ENCODE results near the gene TBC1D12.
"Not testable (repeated sequence)": the region's sequence is repeated elsewhere in the genome, so short reads cannot be mapped to it uniquely, and the experiment has no call there.

The TBC1D12 gene

DNA sequence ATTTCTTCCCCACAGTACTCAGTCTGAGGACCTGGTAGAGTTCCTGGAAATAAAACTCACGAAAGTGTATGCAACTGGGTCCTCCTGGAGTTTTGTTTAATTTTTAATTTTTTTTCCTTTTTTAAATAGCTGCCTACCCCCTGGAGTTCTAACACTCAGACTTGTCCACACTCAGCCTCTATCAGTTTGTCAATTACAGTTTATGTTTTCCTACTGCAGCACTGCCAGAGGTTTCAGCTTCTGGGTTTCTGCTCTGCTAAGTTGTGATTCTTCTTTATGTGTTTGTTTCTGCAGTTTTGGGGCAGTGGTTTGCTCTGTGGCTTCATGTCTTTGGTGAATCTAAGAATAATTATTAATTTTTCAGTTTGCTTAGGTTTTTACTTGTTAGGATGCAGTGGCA, 59.2 kb downstream of the TBC1D12 start:
- FAIRE-seq = no peak

GRCh38 chr10:94462130-94462529, 59.8 kb downstream of the TBC1D12 start:
- no peak for FAIRE-seq

DNA sequence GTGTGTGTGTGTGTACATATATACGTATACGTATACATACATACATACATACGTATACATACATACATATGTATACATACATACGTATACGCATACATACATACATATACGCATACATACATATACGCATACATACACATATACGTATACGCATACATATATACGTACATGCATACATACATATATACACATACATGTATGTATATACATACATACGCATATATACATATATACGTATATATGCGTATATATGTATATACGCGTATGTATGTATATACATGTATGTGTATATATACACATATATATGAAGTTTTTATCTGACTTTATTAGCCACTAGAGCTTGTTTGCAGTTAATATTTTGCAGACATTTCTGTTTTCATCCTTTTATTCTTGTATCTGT, 63.3 kb downstream of the TBC1D12 start:
- FAIRE-seq = peak; percentile 25

- FAIRE-seq = no peak
These were observed 79.1 kb downstream of the TBC1D12 start for GRCh38 chr10:94481410-94481809.

GRCh38 chr10:94483970-94484369, 81.6 kb downstream of the TBC1D12 start:
- FAIRE-seq = no peak

DNA sequence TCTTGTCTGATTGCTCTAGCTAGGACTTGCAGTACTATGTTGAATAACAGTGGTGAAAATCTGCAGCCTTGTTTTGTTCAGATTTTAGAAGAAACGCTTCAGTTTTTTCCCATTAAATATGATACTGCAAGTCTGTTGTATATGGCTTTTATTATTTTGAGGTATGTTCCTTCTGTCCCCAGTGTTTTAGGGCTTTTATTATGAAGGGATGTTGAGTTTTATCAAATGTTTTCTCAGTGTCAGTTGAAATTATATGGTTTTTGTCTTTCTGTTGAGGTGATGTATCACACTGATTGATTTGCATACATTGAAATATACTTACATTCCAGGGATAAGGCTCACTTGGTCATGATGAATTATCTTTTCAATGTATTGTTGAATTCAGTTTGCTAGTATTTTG, 82.8 kb downstream of the TBC1D12 start:
- no peak for FAIRE-seq

DNA sequence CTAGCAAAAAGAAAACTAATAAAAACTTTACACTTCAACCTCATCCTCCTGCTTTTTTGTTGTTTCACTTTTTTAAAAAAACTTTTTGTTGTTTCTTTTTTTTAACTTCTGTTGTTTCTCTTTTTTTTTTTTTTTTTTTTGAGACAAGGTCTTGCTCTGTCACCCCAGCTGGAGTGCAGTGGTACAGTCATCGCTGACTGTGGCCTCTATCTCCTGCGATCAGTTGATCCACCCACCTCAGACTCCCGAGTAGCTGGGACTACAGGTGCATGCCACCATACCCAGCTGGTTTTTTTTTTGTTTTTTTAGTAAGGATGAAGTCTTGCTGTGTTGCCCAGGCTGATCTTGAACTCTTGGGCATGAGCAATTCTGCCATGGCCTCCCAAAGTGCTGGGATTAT, 85.2 kb downstream of the TBC1D12 start:
- FAIRE-seq = no peak

DNA sequence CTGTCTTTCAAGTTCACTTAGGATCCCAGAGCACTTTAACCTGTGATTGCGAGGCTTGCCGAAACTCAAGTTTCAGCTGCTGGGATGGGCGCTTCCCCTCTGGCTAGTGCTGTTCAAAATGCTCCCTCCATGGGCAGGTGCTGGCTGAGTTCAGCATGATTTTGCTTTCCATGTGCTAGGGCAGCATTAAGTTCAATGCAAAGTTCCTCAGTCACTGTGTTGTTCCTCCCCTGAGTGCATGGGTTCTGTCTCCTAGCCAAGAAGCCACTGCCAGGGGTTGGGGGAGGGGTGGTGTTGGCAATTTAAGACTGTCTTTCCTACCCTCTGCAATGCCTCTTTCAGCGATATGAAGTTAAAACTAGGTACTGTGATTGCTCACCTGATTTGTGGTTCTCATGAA, 86.8 kb downstream of the TBC1D12 start:
- no peak for FAIRE-seq

GRCh38 chr10:94489976-94490788, 87.8 kb downstream of the TBC1D12 start:
- FAIRE-seq = no peak

- FAIRE-seq = no peak
These were observed 88.4 kb downstream of the TBC1D12 start for GRCh38 chr10:94490789-94491039.

- FAIRE-seq = no peak
These were observed 91.1 kb downstream of the TBC1D12 start for GRCh38 chr10:94493463-94493862.

DNA sequence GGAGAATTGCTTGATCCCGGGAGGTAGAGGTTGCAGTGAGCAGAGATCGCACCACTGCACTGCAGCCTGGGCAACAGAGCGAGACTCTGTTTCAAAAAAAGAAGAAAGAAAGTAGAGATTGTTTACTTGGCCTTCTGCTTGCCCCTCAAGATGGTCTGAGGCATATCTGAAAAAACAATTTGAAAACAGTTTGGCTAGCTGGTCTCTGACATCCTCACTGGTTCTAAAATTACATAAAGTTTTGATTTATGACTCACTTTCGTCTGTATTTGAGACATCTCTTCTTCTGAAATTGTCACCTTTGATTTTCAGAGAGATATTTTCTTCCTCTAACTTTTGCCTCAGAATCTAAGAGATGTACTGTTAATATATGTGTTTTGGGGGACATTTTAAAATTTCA, 93.7 kb downstream of the TBC1D12 start:
- no peak for FAIRE-seq

DNA sequence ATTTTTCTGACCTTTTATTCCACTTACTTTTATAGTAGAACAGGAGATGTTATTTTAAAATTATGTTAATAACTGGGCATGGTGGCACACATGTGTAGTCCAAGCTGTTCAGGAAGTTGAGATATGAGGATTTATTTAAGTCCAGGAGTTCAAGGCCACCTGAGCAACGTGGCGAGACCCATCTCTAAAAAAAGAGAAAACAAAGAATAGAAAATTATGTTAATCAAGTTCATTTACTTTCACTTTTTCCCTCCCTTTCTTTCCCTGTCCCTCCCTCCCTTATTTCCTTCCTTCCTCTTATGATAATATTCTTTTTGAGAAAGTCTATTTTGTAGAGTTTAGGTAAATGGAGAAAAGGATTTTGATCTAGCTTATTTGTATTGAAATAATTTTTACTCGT, 94.3 kb downstream of the TBC1D12 start:
- no peak for FAIRE-seq

DNA sequence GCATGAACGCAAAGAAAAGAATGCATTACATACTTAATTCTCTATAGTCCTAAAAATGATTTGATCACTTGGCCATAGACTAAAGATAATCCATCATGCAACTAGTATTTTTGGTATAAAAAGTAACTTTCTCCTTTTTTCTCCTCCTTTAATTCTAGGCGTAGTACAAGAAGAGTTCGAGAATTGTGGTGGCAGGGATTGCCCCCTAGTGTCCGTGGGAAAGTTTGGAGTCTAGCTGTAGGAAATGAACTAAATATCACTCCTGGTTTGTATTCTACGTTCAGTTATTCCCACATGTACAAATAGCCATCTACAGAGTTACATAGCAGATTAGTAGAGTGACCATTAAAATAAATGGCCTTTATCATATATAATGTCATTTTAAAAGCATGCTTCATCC, 97.7 kb downstream of the TBC1D12 start:
- FAIRE-seq = peak; percentile 68

GRCh38 chr10:94521276-94522250, 119.2 kb downstream of the TBC1D12 start:
- FAIRE-seq = no peak

DNA sequence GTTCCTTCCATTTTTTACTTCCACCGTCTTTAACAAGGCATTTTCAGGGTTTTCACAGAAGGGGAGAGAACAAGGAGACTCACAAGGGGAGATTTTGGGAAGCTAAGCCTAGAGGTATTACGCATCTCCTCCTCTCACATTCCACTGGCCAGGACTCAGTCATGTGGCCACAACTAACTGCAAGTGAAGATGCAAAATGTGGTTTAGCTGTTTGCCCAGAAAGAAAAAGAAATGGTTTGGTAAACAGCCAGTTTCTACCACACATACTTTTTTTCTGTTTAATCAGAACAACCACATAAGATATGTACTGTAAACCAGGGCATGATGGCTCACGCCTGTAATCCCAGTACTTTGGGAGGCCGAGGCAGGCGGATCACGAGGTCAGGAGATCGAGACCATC, 121.8 kb downstream of the TBC1D12 start:
- no peak for FAIRE-seq

GRCh38 chr10:94524711-94525110, 122.4 kb downstream of the TBC1D12 start:
- no peak for FAIRE-seq

GRCh38 chr10:94531550-94531949, 129.2 kb downstream of the TBC1D12 start:
- FAIRE-seq = peak; percentile 99

DNA sequence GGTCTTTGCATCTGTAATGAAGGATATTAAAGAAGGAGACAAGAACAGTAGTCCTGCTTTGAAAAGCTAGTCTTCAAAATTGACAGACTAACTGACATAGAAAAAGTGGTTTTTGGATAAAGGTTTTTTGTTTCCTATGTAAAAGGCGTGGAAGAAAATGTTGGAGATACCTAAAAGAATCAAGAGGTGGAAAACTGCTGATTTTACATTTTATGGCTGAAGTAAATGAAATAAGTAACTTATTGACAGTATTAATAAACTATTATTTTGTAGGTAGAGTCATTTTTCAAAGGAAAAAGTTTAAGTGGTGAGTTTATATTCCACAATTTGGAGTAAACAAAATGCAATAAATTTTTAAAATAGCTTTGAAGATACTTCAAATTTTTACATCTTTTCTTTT, 130.7 kb downstream of the TBC1D12 start:
- no peak for FAIRE-seq

DNA sequence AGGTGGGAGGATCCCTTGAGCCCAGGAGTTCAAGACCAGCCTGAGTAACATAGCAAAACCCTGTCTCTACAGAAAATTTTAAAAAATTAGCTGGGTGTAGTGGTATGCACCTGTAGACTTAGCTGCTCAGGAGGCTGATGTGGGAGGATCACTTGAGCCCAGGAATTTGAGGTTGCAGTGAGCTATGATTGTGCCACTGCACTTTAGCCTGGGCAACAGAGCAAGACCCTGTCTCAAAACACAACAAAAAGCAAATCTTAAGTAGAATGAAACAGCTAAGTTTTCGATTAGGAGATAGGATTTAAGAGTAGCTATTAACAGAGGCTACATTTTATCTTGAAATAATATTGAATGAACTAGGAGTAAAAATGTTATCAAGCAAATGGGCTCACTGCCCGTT, 139.9 kb downstream of the TBC1D12 start:
- FAIRE-seq = not testable (repeated sequence)

DNA sequence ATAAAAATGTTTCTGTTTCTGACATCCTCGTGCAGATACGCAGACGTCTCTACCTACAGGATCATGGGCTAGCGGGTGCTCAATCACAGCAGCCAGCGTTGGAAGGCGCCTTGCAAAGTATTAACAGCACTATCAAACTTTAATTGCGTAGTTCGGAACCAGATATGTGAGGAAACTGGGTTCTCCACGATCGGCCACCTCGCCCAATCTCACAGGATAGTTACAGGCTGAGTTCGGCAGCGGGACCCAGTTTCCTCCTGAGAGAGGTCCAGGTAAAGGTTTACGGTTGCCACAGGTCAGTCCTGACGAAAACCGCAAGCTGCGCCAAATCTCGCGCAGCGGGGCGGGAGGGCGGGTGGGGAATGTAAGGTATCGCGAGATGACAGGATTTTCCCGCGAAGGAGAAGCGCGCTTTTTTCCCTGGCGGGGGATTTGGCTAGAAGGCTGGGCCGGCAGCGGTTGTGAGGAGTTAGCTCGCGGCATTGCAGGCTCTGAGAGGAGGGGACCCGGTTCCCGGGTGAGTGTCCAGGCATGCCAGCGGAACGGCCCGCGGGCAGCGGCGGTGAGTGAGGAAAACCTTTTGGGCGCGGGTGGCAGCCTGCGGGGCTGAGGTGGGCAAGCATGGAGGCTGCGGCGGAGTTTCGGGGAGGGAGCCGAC, 143.2 kb downstream of the TBC1D12 start, which contains the start of gene HELLS:
HELLS (plus strand) TSS at position 398 of the 658 bp plus-strand sequence; CDS start at position 532, 134 bp downstream.
- no peak for FAIRE-seq

- FAIRE-seq = no peak
These were observed 143.9 kb downstream of the TBC1D12 start for GRCh38 chr10:94546049-94546900.

GRCh38 chr10:94546901-94547185, 144.5 kb downstream of the TBC1D12 start:
- no peak for FAIRE-seq

Measured in TTC549 (cell line).